ENCODE results near the gene NDUFA7.
"Not testable (repeated sequence)": the region's sequence is repeated elsewhere in the genome, so short reads cannot be mapped to it uniquely, and the experiment has no call there.

NDUFA7 gene

DNA sequence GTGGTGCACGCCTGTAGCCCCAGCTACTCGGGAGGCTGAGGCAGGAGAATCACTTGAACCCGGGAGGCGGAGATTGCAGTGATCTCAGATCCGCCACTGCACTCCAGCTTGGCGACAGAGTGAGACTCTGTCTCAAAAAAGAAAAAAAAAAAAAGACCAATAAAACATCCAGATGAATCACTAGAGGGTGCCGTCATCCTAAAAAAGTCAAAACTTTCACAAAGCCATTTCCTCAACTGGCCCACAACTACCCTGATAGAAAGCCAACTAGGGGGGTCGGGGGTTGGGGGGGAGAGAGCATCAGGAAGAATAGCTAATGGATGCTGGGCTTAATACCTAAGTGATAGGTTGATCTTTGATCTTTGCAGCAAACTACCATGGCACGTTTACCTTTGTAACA, 2.3 kb downstream of the NDUFA7 start:
- not testable (repeated sequence) for DNase-seq

DNA sequence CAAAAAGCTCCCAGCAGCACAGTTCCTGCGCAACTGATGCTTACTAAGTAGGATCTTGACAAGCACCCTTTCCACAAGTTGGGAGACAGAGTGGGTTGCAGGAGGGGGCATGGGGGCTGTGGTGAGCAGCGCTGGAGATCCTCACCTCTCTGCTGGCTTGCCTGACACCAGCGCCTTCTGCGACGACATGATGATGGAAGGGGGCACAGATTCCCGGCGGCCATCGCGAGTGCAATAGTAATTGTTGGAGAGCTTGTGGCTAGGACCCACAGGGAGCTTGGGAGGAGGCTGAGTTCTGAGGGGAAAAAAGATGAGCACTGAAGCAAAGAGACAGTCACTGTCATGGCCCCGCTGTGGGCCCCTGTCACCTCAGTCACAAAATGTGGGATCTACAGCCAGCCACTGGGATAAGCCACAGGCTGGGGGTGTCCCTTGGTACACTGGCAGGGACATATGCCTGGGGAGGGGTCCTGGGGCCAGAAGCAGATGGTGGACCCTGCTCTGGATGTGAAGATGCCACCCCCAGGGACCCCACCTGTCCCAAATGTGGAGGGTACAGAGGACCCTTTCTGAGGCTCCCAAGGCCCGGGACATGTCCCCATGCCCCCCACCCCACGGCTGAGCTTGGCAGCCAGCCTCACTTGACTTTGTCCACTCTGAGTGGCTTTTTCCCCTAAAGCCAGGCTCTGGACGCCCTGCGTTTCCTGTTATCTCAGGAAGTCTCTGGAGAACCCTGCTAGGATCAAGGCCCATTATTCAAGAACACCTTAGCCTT, 4.6 kb downstream of the NDUFA7 start:
- no peak for DNase-seq

DNA sequence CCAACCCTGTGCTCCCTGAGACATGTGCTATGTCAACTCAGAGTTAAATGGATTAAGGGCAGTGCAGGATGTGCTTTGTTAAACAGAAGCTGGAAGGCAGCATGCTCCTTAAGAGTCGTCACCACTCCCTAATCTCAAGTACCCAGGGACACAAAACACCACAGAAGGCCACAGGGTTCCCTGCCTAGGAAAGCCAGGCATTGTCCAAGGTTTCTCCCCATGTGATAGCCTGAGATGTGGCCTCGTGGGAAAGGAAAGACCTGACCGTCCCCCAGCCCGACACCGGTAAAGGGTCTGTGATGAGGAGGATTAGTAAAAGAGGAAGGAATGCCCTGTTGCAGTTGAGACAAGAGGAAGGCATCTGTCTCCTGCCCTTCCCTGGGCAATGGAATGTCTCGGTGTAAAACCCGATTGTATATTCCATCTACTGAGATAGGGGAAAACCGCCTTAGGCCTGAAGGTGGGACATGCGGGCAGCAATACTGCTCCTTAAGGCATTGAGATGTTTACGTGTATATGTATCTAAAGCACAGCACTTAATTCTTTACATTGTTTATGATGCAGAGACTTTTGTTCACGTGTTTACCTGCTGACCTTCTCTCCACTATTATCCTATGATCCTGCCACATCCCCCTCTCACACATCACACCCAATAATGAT, 6.1 kb downstream of the NDUFA7 start:
- not testable (repeated sequence) for DNase-seq

DNA sequence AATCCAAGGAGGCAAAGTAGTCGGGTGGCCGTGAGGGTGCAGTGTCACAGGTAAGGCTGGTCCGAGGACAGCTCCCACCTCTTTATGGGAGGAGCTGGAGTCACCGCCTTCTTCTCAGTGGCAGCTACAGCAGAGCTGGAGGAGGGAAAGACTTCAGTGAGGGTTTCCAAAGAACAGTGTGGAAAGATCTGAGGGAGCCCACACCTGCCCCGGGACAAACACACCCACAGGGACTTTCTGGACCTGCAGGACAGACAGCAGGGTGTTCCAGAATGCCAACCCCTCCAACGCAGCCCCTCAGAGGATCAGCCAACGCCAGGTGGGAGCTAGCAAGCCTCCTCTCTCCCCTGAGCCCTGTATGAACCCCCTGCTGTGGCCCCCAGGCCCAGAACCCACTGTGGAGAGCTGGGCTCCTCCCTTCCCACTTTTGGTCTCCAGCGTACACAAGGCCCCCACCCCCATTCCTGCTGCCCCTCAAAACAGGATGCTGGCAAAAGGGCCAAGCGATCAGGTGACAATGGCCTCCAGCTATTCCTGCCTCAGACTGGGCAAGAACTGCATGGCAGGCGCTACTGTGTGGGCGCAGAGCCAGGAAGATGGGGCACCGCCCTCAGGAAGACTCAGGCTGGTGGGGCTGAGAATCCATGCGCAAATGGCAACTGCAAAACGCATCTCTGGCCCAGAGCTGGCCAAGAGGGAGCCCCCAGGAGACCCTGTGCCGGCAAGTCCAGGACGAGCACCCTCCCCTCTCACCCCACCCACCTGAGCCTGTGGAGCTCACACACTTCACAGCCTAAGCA, 9.5 kb downstream of the NDUFA7 start:
- DNase-seq: no peak

DNA sequence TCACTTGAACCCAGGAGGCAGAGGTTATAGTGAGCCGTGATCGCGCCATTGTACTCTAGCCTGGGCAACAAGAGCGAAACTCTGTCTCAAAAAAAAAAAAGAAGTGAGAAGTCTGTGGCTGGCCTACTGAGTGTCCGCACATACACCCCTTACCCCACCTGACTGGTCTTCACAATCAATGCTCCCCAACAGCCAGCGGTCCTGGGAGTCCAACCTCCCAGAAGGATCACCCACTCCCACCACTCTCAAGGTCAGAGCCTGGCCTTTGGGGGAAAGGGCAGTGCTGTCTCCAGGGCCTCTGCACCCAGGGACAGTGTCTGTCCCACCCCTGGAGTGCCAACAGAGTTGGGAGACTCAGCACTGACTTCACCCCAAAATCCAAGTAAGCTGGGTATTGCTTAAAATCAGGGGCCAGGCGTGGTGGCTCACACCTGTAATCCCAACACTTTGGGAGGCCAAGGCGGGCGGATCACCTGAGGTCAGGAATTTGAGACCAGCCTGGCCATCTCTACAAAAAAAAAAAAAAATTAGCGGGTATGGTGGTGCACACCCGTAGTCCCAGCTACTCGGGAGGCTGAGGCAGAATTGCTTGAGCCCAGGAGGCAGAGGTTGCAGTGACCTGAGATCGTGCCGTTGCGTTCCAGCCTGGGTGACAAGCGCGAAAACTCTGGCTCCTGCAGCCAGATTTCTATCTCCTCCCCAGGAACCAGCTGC, 10.7 kb downstream of the NDUFA7 start:
- DNase-seq: no peak

DNA sequence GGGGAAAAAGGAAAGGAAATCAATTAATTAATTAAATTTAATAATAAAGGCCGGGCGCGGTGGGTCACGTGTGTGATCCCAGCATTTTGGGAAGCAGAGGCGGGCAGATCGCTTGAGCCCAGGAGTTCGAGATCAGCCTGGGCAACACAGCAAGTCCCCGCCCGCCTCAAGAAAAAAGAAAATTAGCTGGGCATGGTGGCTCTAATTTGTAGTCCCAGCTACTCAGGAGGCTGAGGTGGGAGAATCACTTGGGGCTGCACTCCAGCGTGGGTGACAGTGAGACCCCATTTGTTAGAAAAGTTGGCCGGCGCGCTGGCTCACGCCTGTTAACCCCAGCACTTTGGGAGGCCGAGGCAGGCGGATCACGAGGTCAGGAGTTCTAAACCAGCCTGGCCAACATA, 12.3 kb downstream of the NDUFA7 start:
- DNase-seq: no peak

DNA sequence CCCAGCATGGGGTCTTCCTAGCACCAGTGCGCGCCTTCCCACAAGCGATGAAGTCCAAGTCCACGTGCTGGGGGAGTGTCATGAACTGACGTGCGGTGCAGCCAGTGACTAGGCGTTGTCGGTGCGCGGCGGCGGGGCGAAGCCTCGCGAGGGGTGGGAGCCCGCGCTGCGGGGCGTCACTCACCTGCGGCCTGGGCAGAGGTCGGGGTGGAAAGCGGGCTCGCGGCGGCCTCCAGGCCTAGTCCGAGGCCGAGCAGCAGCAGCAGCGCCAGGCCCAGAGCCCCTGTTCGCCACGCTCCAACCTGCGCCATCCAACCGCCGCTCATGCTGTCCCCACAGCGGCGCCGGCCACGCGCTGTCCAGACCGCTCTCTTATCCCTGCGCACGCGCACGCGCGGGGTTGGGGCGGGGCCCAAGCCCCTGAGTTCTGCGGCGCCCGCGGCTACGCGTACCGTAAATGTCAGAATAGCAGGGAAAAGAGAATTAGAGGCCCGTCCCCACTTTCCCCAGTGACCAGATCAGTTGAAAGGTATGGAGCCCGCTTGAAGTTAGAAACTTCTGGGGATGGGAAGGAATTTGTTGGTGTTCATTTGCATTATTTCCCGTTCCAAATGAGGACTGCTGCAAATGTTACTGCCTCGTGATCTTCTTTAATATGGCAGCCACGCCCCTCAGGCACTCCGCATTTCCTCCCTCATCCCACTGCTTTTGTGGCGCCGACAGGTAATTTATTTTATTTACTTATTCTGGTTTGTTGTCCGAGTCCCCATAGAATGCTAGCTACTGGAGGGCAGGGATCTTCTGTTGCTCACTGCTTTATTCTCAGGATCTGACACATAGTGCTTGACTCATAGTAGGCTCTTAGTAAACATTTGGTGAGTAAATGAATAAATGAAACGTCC, 13.0 kb downstream of the NDUFA7 start, which contains the start of gene CD320:
Gene CD320, minus strand, starts transcription at position 394 of the 902 bp plus-strand sequence. Its CDS starts 68 bp downstream, at position 326.
- peak; percentile 84 to 87 for DNase-seq

DNA sequence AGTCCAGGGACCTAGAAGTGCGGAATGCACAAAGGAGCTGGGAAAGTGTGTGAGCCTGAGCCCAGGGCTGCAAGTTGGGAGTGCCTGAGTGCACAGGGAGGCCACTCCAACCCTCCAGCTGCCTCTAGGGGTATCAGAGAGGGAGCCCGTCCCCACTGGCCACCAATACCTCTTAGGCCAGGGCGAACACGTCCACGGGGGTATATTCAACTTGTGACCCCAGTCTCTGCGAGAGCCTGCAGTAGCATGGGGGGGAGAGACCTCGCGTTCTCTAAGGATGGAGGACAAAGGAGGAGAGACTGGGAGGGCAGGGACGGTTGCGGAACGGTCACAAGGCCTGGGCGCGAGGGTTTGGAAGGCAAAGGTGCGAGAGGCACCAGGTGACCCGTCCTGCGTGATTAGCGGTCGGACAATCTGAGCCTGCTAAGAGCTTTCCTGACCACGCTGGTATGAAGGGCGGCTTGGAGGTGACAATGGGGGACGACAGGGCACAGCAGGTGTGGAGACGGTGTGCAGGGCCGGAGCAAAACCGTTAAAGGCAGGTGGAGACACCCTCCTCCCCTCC, 13.7 kb downstream of the NDUFA7 start:
- no peak for DNase-seq

DNA sequence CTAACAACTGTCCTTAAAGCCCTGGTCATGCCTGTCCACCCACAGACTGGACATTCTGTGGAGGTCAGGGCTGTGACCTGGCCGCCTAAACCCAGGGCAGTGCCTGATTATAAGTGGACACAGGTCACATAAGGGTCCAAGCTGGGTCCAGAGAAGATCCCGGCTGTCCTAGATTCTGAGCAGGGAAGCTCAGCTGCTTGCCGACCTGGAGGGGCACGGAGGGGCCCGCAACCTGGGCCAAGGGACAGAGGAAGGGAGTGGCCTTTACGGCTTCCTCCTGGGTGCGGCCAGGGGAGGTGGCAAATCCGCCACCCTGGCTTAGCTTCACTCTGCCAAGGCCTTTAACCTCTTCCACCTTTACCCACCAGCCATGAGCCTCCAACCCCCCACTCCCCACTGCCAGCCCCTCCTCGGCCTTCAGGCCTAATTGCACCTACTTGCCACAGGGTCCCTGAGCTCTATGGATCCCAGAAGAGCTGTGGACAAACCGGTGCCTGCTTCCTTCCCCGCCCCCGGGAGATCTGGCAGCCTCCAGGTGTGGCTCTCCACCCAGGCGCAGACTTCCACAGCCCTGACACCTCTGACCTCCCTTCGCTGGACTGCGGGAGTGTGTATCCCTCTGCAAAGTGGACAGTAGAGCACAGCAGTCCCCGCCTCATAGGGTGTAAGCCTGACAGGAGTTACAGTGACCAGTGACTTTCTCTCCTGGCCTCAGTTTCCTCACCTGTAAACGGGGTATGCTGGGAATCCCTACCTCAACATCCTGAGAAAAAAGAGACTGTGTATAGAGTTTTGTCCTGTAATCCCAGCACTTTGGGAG, 14.7 kb downstream of the NDUFA7 start:
- no peak for DNase-seq

DNA sequence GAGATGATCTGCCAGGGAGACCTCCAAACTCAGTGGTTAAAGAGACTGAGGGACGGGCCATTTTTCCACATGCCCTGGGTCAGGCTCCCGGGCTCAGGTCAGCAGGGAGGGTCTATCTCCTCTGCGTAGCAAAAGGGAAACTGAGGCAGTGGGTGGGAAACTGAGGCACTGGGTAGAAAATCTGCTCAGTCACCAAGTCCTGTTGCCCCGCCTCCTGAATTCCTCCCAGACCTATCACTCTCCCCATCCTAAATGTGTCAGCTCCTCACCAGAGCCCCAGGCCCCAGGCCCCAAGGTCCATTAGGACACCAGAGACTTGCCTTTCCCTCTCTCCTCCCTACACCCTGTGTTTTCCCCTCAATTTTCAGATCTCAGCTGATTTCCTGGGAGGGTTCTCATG, 15.4 kb downstream of the NDUFA7 start:
- DNase-seq: no peak

DNA sequence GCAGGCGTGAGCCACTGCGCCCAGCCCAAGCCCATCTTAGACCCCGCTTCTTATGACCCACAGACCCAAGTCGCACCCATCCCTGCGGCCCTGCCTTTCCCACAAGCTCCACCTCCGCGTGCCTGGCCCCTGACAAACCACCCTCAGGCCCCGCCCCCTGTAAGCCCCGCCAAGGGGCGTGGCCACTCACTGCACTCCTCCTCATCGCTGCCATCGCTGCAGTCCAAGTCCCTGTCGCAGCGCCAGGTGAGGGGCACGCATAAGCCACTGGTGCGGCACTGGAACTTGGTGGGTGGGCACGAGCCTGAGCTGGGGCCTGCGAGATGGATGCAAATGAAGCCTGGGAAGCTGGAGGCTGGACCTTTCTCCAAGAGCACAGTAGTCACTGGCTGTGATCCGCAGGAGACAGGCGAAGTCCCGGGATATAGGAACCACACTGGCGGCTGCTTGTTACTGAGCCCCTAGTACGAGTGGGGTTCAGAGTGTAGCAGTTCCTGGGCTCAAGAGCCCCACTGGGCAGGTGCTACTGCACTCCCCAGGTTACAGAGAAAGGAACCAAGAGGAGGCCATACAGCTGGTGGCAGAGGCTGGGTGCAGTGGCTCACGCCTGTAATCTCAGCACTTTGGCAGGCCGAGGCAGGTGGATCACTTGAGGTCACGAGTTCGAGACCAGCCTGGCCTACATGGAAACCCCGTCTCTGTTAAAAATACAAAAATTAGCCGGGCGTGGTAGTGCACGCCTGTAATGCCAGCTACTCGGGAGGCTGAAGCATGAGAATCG, 16.1 kb downstream of the NDUFA7 start:
- DNase-seq: no peak

DNA sequence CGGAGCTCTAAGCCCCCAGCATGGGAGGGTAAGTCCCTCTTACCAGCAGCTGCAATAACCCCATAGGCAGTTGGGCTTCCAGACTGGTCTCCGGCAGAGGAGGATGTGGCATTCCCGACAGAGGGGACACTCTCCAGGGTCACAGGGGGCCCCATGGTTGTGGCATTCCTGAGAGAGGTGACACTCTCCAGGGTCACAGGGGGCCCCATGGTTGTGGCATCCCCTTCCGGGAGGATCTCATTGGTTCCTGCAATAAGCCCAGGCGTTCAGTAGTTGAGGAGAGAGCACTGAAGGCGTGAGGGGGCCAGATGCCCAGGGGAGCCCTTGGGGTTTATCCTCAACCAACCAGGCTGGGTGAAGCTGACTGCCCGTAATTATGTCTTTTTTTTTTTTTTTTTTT, 18.4 kb downstream of the NDUFA7 start:
- DNase-seq: no peak

DNA sequence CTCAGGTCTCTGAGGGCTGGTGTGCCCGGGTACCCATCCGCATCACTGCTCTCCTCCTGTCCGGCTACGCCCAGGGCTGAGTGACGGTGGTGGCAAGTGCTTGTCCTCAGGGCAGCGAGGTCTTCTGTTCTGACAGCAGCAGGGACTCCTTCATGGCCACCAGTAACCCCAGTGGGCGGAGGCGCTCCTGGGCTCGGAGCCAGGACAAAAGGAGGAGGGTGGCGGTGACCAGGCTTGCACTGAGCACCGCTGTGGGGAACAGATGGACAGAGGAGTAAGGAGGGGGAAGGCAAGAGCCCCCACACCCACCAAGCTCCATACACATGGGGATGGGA, 18.9 kb downstream of the NDUFA7 start:
- no peak for DNase-seq

DNA sequence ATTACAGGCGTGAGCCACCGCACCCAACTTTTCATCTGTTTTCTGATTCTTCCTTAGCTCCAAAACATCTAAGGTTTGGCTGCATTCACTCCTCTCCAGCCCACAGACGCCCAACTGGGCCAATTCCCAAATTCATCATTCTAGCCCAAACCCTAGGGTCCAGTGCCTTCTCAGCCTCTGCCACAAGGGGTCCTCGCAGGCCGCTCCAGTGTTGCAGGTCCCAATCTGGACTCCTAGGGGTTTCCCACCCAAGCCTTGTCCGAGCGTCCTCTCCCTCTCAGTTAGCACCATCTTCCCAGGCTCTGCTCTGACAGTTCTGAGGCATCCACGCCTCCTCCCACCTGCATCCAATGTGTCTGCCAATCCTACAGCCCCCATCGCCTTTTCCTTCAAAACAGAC, 29.8 kb downstream of the NDUFA7 start:
- not testable (repeated sequence) for DNase-seq

DNA sequence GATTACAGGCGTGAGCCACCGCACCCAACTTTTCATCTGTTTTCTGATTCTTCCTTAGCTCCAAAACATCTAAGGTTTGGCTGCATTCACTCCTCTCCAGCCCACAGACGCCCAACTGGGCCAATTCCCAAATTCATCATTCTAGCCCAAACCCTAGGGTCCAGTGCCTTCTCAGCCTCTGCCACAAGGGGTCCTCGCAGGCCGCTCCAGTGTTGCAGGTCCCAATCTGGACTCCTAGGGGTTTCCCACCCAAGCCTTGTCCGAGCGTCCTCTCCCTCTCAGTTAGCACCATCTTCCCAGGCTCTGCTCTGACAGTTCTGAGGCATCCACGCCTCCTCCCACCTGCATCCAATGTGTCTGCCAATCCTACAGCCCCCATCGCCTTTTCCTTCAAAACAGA, 44.7 kb downstream of the NDUFA7 start:
- not testable (repeated sequence) for DNase-seq

DNA sequence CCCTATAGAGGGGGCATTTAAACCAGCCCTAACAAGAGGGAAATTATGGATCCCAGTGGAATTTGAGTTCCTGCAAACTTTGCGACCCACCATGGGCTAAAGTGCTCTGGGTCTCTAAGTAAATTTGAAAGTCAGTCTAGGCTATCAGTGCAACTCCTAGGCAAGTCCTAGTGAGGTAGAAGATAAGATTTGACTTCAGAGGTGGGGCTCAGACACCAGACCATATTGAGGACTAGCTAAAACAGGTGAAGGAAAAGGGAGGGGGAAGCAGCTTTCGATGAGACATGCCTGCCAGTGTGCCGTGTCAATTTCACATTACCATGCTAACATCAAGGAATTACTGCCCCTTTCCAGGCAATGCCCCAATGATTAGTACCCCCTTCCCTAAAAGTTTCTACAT, 51.5 kb downstream of the NDUFA7 start:
- DNase-seq: no peak

DNA sequence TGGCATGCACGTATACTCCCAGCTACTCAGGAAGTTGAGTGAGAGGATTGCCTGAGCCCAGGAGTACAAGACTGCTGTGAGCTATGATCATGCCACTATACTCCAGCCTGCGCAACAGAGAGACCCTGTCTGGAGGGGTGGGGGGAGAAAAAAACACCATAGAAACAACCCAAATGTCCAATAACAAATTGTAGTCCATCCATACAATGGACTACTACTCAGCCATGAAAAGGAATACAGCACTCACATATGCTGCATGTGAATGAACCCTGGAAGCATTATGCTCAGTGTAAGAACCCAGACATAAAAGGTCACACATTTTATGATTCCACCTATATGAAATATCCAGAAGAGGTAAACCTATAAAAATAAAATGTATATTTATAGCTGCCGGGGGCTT, 55.3 kb downstream of the NDUFA7 start:
- no peak for DNase-seq

DNA sequence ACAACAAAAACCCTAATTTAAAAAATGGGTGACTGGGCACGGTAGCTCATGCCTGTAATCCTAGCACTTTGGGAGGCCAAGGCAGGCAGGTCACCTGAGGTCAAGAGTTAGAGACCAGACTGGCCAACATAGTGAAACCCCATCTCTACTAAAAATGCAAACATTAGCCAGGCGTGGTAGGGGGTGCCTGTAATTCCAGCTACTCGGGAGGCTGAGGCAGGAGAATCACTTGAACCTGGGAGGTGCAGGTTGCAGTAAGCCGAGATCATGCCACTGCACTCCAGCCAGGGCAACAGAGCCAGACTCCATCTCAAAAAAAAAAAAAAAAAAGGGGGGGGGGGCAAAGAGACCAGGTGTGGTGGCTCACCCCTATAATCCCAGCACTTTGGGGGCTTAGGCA, 56.9 kb downstream of the NDUFA7 start:
- DNase-seq: not testable (repeated sequence)

DNA sequence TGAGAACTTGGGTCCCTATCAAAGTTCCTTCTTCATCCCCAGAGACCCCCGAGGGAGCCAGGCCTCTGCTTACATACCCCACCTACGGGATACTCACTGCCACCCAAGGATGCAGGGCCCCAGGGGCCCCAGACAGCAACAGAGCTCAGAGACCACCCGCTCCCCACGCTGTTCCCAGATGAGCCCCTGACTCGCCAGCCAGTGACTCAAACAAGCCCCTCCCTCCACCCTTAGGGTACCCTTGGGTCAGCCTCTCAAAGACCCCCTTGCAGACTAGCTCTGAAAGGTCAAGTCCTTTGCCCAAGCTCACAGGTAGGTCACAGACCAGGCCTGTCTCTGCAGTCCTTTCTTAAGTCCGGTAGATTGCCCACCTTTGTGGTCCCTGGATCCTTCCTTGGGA, 58.7 kb downstream of the NDUFA7 start:
- DNase-seq: no peak

DNA sequence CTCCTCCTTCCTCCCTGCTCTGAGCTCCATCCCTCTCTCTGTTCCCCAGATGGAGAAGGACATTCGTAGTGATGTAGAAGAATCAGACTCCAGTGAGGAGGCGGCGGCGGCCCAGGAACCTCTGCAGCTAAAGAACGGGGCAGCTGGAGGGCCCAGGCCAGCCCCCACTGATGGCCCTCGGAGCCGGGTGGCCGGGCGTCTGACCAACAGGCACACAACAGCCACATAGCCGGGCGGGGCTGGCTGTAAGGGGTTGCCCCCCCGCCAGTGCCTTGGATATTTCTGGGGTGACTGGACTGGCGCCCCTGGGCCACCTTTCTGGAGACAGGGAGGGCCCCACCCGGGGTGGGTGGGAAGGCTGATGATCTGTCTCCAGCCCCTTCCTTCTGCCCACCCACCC, 59.3 kb downstream of the NDUFA7 start:
- no peak for DNase-seq

Measured in stimulated activated CD4-positive, alpha-beta T cell treated with anti-CD3 and anti-CD28 coated beads, Interleukin-4, amount 100 ng/mL, for 4 hours (primary cell).